ENCODE results near the gene ROR1.
"Not testable (repeated sequence)": the region's sequence is repeated elsewhere in the genome, so short reads cannot be mapped to it uniquely, and the experiment has no call there.

The ROR1 gene

GRCh38 chr1:63770381-63770780 is 3.4 kb upstream of the ROR1 start:
- DNase-seq = no peak

GRCh38 chr1:63772201-63772600 is 1.6 kb upstream of the ROR1 start:
- DNase-seq = no peak

- DNase-seq = no peak
These were observed 941 bp upstream of the ROR1 start for GRCh38 chr1:63772876-63773275.

- DNase-seq = no peak
These were observed 362 bp upstream of the ROR1 start for GRCh38 chr1:63773496-63773814.

- peak; percentile 54 for DNase-seq
These were observed 1.0 kb downstream of the ROR1 start for GRCh38 chr1:63774617-63775417.

GRCh38 chr1:63775418-63776127 is 1.8 kb downstream of the ROR1 start:
- no peak for DNase-seq

GRCh38 chr1:63777286-63777685 is 3.5 kb downstream of the ROR1 start:
- DNase-seq = no peak

- no peak for DNase-seq
These were observed 4.4 kb downstream of the ROR1 start for GRCh38 chr1:63777965-63778880.

- no peak for DNase-seq
These were observed 5.8 kb downstream of the ROR1 start for GRCh38 chr1:63779338-63780211.

GRCh38 chr1:63780565-63780964 is 6.7 kb downstream of the ROR1 start:
- no peak for DNase-seq

- DNase-seq = no peak
These were observed 9.2 kb downstream of the ROR1 start for GRCh38 chr1:63782982-63783381.

- no peak for DNase-seq
These were observed 10.3 kb downstream of the ROR1 start for GRCh38 chr1:63784083-63784482.

GRCh38 chr1:63784489-63785390 is 10.9 kb downstream of the ROR1 start:
- DNase-seq = no peak

GRCh38 chr1:63787270-63787669 is 13.5 kb downstream of the ROR1 start:
- DNase-seq = not testable (repeated sequence)

GRCh38 chr1:63787875-63788274 is 14.1 kb downstream of the ROR1 start:
- DNase-seq = no peak

- DNase-seq = no peak
These were observed 16.2 kb downstream of the ROR1 start for GRCh38 chr1:63789856-63790605.

GRCh38 chr1:63790989-63791388 is 17.2 kb downstream of the ROR1 start:
- DNase-seq = no peak

- no peak for DNase-seq
These were observed 18.3 kb downstream of the ROR1 start for GRCh38 chr1:63792152-63792551.

- no peak for DNase-seq
These were observed 20.0 kb downstream of the ROR1 start for GRCh38 chr1:63793741-63794240.

GRCh38 chr1:63794354-63794753 is 20.5 kb downstream of the ROR1 start:
- DNase-seq = no peak
